ENCODE results near the gene PAPPA2.

The PAPPA2 gene

GRCh38 chr1:176809292-176809691, 346.3 kb downstream of the PAPPA2 start:
- no peak overlapping the region for H3K4me3 ChIP-seq (ENCODE audit: low read depth, low read length)
- TF ChIP-seq CTCF (IDR thresholded peaks at IDR 0.05; ENCODE audit: borderline replicate concordance, insufficient read depth, low read depth, low read length): no peak

- no peak overlapping the region for H3K4me3 ChIP-seq (ENCODE audit: low read depth, low read length)
- no peak for TF ChIP-seq CTCF (IDR thresholded peaks at IDR 0.05; ENCODE audit: borderline replicate concordance, insufficient read depth, low read depth, low read length)
Observed at GRCh38 chr1:176811511-176812288, 348.7 kb downstream of the PAPPA2 start.

DNA sequence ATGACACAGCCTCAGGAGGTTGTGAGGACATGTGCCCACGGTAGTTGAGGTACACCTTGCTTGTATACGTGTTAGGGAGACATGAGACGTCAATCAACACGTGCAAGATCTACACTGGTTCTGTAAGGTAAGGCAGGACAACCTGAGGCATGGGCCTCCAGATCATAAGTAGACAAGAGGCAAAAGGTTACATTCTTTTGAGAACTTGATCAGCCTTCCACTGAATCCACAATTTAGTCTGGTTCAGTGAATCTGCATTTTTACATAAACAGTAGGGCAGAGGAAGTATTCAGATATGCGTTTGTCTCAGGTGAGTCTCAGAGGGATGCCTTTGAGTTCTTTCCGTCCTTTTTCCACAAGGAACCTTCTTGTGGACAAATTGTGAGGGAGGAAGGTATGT, 352.6 kb downstream of the PAPPA2 start:
- H3K4me3 ChIP-seq (ENCODE audit: low read depth, low read length): no peak overlapping the region
- no peak for TF ChIP-seq CTCF (IDR thresholded peaks at IDR 0.05; ENCODE audit: borderline replicate concordance, insufficient read depth, low read depth, low read length)

GRCh38 chr1:176816232-176816631, 353.3 kb downstream of the PAPPA2 start:
- TF ChIP-seq CTCF (IDR thresholded peaks at IDR 0.05; ENCODE audit: borderline replicate concordance, insufficient read depth, low read depth, low read length): no peak

GRCh38 chr1:176820391-176821031, 357.5 kb downstream of the PAPPA2 start:
- TF ChIP-seq CTCF (IDR thresholded peaks at IDR 0.05; ENCODE audit: borderline replicate concordance, insufficient read depth, low read depth, low read length): no peak
- no peak overlapping the region for H3K4me3 ChIP-seq (ENCODE audit: low read depth, low read length)

More at GRCh38 chr1:176816232-176816631, 353.3 kb downstream of the PAPPA2 start:
- H3K4me3 ChIP-seq (ENCODE audit: low read depth, low read length): no peak overlapping the region

DNA sequence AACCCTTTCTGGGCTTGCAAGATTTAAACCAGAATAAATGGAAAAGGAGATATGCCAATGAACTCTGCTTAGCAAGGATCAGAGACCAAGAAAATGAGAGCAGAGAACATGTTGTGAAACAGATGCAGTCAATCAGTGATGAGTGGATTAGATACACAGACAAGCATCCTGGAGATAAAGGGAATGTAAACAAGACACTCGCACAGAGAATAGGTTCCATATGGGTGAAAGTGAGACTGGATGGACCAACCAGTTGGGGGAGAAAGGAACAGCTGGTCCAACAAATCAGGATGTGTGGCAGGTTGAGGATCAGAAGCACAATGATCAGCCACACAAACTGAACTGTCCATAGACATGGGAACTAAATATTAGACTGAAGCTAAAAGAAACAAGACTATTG, 363.3 kb downstream of the PAPPA2 start:
- TF ChIP-seq CTCF (IDR thresholded peaks at IDR 0.05; ENCODE audit: borderline replicate concordance, insufficient read depth, low read depth, low read length): no peak

GRCh38 chr1:176829261-176829660, 366.3 kb downstream of the PAPPA2 start:
- H3K4me3 ChIP-seq (ENCODE audit: low read depth, low read length): no peak overlapping the region
- TF ChIP-seq CTCF (IDR thresholded peaks at IDR 0.05; ENCODE audit: borderline replicate concordance, insufficient read depth, low read depth, low read length): no peak

More for the DNA sequence above, 363.3 kb downstream of the PAPPA2 start:
- H3K4me3 ChIP-seq (ENCODE audit: low read depth, low read length): no peak overlapping the region

All from GM12875 (cell line).